NCI-H187 treated with DMSO at 0.1 percent for 48 hours (cell line): ENCODE measurements around the gene FYCO1.

ENCODE experiments used
- DNase-seq: peaks from one replicate; lab custom pipeline; 2025; lab: John Stamatoyannopoulos, UW

Gene FYCO1

DNA sequence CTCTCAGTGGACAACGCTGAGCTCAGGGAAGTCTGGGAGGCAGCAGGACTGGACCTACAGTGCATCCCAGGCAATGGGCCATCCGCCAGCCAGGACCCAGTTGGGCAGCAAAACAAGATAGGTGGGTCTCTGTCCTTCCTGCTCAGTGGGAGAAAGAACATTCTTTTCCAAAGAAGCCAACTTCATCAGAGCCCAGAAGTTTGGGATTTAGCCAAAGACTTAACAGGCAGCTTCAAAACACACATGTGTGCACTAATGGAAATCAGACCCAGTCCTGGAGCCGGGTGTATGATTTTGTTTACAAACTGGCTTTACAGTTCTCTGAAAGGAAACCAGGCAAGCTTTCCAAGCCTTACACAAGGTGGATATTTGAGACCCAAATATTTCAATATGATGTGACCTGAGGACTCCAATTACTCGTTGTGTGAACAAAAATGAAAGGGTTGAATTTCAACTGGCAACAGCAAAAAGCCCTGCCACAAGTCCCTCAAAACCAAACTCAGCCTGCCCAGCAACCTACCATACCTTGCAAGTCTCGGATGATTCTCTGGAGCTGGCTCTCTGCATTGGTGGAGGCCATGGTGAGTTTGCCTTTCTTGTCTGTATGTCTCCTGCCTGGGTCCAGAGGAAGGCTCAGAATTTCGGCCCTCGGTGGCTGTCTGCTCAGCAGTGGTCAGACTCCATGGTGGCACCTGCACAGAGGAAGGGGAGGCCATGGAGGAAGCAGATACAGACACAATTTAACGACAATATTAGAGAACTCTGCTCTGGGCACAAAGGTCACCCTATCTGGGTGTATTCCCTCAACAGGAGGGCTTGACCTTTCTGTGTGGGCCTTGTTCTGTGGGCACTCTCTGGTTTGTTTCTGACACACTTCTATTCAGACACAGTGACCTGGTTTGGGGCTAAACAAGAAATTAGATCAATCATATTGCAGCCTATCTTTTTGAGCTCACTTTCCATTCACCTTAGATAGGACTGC lies 11.0 kb downstream of the FYCO1 start:
- no peak for DNase-seq

DNA sequence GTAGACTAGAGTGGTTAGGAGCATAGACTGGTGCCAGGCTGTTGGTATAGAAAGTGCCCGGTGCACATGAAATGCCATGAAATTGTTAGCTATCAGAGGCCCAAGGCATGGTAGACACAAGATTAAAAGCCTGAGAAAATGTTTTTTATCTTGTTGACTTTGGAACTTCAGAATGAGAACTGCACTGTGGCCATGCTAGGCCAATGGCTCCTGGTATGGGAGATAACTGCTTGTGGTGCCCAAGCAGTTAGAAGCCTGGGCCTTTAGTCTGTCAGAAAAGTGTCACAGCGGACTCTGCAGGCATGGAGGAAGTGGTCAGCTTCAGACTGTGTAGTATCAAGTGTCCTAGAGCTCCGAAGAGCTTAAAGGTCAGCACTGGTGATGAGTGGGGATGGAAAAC lies 11.9 kb downstream of the FYCO1 start:
- DNase-seq: no peak

DNA sequence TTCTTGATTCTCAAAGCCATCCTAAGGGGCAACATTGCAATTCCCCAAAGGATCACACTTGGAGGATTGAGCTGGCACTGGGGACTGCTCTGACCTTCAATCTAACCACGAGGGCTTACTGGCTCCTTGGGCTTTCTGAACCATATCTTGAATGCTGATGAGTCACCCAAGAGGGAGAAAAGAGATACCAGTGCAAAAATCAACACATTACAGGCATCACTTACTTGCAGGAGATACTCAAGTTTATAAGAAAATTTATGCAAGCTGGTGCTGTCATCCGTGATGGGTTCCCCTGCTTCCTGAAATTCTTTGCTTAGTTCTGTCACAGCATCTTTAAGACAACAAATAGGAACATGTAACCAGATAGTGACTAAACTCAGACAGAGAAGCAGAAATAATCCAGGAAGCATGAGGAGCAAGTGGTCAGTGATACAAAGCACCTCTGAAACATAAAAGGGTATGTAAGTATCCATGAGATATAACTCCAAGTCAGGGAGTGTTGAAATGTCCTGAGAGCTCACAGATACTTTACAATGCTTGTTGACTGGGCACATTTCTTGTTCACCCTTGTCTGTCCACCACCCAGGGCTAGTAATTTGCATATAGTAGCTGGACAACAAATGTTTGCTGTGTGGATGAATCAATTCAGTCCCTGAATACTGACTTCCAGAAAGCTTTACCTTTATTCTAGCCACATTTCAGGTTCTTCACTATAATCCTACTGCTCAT lies 14.1 kb downstream of the FYCO1 start:
- no peak for DNase-seq

DNA sequence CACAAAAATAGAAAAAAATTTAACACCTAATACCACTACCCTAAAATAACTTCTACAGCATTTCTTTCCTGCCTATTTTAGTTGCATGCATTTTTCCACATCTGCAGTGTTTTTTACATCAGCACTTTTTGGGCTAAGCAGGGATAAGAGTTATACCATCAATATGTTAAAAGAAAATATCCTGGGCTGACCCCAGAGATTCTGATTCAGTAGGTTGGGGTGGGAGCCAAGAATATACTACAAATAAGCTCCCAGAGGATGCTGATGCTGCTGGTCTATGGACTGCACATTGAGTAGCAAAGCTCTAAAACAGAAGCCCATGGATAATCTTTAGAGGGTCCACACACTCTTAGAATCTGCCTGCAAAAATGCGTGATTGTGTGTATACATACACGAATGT lies 14.8 kb downstream of the FYCO1 start:
- no peak for DNase-seq

DNA sequence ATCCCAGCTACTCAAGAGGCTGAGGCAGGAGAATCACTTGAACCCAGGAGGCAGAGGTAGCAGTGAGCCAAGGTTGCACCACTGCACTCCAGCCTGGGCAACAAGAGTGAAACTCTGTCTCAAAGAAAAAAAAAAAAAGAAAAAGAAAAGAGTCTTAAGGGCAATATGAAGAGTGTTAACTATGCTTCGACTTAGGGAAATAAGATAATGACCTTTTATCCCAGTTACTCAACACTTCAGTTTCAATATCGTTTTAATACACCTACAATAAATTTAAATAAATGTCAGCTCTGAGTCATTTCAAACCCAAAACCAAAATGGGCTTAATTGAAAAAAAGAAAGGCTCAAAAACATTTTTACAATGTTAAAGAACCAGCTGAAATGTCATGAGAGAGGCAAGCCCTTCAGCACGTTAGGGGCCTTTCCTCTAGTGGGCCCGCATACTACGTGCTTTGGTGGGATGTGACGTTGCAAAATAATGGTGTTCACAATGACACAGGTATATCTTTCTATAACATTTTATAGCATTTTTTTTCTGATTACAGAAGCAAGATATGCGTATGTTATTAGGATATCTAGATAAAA lies 15.3 kb downstream of the FYCO1 start:
- no peak for DNase-seq

DNA sequence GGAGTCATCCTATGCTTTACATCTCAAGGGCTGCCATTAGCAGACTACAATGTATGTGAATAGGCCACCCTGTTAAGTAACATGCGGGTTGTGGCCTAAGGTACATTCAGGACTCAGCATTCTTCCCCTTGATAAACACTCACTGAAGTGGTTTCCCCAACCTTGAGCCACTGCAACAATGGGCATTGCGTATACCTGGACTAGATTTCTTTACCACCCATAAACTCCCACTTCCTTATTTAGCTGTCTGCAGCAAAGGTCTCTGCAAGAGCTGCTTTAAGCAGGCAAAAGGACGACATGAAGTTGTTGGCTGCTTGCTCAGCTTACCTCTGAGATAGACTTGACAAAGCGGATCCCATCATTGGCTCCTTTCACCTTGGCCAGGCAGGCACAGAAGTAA lies 16.2 kb downstream of the FYCO1 start:
- DNase-seq: no peak

DNA sequence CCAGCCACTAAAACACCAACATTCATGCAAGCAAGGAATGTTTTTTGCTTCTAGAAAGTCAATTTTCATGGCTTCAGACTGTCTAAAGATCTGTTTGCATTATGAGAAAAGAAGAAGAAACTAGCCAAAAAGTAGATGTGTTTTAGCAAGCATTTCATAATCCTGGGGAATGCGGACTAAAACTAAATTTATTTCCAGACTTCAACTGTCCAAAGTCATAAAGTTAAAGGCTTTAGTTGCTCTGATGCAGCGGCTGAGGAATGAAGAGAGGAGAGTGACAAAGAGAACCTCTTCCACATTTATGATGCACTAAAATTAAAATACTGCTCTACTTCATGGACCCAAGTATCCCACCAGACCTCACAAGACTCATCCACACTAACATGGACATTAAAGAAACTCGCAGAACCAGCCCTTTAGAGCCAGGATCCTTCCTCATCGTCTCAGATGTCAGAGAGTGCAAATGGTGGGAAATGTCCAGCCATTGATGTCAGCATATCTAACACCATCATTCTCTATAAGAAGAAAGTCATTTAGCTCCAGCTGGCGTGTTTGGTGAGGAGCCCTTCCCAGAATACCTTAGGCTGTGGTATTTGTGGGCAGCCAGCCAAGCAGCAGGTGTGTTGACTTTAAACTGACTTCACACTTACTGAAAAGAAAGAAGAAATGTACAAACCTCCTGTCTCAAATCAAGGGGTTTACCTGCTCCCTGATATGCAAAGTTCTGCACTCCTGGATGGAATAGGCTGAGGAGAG lies 17.4 kb downstream of the FYCO1 start:
- DNase-seq: peak; percentile 42

DNA sequence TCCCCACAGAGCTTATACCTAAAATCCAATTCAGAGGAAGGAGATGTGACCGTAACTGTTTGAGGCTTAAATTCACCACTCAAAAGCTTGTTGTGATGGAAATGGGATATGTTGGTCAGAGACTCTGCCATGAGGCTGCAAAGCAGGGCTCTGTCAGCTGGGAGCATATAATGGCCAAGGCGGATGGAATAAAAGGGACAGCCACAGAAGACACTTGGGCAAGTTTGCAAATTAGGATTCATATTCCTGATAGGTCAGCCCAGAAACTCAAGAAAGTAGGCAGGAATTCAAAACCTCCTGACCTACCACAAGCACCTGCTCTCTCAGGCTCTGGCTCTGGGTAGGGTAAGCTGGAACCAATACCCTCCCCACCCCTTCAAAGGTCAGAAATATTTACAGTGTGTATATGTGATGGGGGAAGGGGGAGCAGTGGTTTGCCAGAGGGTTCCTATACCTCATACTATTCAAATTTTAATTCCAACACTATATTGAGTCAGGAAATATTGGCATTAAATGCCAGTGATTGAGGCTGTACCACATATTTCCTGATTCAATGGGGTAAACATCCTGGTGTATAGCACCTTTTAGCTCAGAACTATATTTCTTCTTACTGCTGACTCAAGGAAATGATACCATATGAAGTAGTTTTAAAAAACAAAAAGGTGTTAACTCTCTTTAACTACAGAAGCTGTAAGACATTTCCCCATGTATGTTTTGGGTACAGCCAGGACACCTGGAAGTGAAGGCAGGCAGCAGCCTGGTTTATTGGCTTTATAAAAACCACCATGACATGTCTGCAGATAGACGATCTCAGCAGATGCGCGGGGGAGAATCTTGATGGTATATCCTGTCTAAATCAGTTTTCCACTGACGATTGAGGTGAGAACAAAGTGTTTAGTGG lies 19.2 kb downstream of the FYCO1 start:
- DNase-seq: no peak

DNA sequence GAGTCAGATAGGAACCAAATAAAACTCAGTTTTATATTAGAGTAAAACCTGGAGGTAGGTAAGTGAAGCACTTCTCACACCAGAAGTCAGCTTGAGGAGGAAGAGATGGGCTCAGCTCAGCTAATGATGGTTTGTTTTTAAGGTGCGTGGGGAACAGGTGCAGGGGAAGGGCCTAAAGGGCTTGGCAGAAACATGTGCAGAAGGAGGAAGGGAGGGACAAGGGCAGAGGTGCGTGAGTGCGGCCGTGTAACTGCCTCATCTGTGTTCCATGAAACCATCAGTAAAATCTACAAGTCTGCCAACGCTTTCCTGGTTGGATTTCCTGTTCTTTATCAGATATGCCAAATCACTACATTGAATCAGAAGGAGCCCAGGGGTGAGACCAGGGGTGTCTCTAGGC lies 19.9 kb downstream of the FYCO1 start:
- DNase-seq: no peak

DNA sequence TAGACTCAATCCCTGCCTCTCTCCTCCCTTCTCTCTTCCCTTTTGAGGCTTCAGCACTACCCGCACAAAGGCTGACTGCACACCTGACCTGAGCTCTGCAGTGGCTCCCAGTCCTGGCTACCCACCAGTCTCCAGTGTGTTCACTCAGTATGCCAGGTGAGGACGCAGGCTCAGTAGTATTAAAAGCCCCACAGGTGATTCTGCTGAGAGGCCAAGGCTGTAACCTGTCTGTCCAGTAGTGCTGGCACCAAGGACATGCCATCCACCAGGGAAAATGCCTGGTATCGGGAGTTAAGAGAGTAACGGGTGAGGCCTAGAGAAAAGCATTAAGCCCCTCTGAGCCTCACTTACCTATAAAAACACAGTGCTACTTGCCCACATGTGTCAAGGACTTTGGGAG lies 20.9 kb downstream of the FYCO1 start:
- no peak for DNase-seq

DNA sequence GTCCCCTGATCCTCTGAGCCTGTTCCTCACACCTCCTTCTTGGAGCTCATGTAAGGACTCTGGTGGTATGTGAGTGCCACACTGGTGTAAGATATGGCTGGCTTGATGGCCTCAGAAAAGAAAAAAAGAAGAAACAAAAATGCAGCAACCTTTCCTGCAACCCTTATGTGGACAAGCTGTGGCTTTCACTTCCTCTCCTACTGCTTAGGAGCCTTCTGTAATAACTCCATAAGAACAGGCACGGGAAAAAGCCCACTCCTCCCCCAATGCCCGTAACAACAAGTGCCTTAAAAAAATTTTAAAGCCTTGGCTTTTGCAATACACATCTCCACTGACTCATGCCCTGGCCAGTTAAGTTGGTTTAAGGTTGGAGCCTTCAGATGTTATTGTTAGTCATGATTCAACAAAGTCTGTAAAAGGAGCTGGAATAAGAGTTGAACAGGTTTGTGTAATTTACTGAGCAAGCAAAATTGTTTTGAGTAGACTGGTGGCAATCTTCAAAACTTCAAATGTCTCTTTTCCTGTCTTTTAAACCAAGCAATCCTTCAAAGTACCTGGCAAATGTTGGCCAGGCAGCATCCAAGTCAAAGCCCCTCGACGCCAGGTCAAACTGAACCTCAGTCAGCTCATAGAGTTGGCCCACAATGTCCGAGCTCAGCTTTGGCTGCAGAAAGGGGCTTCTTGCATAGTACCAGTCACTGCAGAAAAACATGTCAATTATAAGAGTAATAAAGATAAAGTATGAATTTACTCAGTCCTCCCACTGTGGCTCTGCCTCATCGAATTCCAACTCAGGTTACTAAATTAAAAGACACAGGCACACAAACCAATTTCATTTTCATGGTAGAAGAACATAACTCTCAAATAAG lies 22.9 kb downstream of the FYCO1 start:
- DNase-seq: no peak

DNA sequence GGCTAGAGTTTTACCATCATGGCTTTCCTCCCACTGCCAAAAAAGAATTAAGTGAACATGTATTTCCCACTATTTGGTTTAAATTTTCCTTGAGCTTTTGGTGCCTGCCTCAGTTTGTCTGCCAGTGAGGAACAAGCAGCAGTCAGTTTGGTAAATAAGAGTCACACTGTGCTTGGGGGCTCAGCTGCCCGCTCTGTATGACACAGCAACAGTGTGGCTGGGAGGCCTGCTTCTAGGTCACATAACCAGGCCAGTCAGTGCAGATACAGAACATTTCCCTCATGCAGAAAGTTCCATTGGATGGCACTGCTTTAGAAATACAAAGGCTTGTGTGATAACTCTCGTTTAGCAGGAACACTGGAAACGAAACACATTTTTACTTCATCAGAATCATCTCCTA lies 25.7 kb downstream of the FYCO1 start:
- DNase-seq: no peak

DNA sequence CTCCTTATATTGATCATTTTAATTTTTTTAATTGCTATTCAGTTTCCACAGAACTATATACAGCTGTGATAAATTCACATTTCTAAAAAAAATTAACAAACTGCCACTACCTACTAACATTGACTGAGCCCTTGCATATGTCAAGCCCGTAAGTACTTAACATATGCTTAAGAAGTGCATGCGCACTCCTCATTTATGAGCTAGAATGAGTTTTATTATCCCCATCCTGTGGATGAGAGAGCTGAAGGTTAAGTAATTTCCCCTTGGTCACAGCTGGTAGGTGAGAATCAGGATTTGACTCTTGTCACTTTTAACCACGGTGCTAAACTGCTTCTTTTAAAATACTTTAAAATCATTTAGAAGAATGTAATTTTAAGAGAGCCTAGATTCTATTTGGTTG lies 26.5 kb downstream of the FYCO1 start:
- DNase-seq: no peak

DNA sequence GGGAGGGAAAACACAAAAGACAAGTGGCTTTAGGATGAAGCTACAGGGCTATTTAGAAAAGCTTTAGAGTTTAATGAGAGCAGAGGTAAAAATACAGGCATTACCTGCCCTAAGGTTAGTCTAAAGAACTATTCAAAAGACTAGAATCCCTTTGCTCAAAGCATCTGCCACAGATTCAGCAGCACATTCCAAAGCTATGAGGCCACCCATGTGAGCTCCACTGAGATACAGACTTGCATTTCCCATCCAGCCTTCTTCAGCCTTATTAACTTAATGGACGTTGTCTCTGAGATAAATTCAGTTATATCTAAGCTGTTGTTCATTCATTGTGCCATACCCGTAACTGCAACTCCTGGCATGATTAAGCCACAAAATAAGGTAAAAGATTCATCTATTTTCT lies 26.9 kb downstream of the FYCO1 start:
- DNase-seq: no peak

DNA sequence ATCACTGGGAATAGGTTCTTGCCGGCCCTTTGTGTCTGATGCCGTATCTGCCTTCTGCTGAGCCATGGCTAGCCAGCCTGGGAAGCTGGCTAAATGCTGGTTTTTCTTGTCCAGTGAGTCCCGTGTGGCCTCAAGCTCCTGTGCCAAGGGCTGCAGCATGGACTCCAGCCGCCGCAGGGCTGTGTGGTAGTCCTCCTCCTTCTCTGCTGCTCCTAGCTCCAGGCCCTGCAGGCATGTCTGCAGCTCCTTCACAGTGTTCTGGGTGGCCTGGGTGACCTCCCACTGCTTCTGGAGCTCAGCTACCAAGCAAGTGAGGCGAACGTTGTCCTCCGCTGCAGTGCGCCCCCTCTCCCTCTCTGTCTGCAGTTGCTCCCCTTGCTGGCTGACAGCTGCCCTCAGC lies 27.5 kb downstream of the FYCO1 start:
- no peak for DNase-seq

DNA sequence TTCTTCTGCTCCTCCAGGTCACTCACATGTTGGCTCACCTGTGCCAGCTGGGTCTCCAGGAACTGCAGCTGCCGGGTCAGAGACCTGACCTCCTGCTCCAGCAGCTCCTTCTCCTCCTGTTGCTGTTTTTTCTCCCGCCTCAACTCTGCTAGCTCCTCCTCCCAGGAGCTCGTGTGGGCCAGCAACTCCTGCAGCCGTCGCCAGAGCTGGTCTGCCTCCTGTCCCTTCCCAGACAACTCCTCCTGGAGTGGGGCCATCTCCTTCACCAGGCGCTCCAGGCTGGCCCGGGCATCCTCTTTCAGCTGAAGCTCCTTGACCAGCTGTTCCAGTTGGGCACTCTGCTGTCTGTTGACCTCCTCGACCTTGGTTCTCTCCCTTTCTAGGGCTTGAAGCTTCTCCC lies 27.9 kb downstream of the FYCO1 start:
- DNase-seq: no peak

DNA sequence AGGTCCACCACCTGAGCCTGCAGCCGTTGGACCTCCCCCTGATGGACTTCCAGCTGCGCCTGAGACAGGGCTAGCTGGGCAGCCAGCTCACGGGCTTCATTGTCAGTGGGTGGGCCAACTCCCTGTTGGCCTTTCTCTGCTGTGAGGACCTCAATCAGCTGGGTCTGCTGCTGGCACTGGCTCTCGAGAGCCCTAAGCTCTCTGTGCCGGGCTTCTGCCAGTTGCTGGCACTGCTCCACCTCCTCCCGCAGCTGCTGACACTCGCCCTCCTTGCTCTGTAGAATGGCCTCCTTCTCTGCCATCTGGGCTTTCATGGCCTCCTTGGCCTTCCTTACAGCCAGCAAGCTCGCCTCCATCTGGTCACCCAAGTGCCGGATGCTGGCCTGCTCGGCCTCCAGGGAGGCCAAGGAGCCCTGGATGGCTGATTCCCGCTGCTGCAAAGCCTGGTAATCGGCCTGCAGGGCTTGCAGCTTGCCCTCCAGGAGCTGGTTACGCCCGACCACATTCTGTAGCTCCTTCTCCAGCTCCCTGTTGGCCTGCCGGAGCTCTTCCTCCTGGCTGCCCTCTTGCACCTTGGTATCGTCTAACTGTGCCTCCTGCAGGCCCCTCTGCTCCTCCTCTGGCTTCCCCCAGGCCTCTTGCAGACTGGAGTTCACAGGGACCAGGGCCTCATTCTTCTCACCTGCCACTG lies 28.5 kb downstream of the FYCO1 start:
- DNase-seq: no peak

DNA sequence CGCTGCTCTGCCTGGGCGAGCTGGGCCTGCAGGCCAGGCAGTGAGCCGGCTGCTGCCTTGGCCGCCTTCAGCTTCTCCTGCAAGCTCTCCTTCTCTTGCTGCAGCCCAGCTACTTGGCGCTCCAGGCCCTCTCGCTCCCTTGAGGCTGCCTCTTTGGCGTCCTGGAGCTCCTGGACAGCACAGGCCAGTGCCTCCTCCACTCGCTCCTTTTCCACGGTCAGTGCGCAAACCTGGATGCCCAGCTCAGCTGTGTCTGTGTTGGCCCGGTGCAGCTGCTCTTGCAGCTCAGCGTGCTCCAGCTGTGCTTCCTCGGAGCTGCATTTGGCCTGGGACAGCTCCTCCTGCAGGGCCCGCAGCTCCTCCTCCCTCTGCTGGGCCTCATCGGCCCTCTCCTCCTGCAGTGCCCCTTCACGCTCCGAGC lies 29.2 kb downstream of the FYCO1 start:
- no peak for DNase-seq

DNA sequence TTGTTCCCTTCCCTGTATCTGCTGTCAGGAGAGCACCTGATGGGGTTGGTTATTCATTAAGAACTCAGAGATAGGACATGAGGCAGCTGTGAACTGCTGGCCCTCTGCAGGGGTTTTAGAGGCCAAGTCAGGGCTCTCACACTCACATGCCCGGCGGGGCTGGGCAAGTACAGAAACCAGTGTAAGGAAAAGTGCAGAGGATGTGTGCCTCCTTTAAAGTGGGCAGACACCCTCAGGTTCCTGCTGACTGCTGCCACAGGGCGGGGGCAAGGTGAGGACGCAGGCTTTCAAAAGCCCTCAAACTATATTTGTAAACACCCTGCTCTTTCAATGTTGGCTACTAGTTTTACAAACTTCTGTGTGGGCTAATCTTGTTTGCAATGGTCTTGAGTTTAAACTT lies 30.0 kb downstream of the FYCO1 start:
- DNase-seq: no peak

DNA sequence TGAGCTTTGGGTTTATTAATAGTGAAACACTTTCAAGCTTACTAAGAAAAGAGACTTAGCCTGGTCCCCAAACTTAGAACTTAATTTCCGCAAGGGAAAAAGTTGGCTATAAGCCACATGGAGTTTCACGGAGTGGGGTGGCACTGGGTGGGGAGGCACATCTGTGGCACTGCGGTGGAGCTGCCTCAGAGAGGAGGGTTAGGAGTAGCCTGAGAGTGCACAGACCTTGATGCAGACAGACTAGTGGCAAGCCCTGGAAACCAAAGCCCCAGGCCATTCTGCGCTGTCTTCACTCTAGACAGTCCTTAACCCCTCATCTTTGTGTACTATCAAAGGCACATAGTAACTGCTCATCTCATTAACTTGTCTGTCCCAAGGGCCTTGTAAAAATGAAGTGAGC lies 30.4 kb downstream of the FYCO1 start:
- no peak for DNase-seq
